Dermis microvascular lymphatic vessel endothelial cell (primary cell): ENCODE results near the gene ADAM8. TPM values are rescaled to one million over a fixed set of nuclear protein-coding genes. Genes with fewer than 3 reads are reported as not detected.

Experiments
- DNase-seq, 2 donors: peaks; one replicate each; pipeline versions ENCODE4 v3.0.0 to v3.0.0-alpha.2; 2010; ENCODE audit warnings: low read depth in 2 of 2
- total RNA-seq: library from RNA; depleted of rRNA; stranded (reverse); fragments of >200 nt; gene quantifications from 2 replicates; pipeline ENCODE4 v1.2.1, GENCODE V29; 2014

Gene ADAM8
- total RNA-seq, 1 donor from 2014 or later, result 0.13 TPM

DNA sequence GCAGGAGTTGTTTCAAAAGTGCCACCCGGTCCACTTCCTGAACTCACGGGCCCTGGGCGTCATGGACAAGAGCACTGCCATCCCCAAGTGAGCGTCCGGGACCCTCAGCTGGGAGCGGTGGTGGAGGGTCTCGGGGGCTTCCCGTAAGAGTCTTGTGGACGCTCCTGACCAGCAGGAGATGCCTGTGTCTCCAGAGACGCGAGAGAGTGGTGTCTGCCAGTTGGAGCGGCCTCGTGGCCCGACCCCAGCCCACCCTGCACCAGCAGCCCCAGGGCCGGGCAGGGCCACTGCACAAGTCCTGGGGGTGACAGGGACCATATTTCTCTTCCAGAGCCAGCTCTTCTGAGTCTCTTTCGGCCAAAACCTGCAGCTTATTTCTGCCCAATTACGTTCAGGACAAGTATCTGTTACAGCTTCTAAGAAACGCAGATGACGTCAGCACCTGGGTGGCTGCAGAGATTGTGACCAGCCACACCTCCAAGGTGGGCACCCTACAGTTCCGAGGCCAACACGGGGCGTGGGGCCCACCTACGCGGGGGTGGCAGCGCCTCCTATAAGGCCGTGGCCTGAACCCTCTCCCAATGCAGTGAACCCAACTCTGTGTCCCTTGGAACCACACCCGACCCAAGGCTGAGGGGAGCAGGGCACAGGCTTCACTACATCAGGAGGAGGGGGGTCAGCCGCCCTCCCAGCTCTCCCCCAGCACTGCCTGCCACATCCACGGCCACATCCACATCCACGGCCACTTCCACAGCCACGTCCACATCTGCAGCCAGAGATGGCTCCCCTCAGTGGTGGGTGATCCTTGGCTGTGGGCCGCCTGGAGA, 62.8 kb downstream of the ADAM8 start:
- no peak for DNase-seq

DNA sequence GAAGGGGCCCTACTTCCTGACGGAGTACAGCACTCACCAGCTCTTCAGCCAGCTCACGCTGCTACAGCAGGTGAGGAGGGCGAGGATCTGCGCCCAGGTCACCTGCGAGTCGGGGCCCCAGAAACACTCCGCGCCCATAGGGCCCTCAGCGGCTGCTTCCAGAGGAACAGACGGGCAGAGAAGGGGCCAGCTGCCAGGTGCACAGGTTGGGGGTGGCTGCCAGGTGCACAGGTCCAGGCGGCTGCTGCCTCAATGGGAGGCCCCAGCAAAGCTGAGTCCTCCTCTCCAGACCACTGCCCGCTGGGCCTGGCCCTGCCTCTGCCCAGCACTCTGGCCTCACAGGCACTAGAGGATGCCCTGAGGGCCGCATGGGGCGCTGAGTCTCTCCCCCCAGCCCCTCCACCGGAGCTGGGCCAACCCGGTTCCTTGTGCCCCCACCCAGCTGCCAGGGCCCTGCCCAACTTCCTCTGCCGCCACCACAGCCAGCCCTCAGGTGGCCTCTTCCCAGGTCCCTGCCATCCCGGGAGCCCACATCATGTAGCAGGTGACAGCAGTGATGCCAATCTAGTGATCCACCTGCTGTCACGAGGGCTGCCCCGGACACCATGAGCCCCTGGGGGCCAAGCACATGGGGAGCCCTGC, 63.7 kb downstream of the ADAM8 start:
- no peak for DNase-seq

Other genes with a start within 250 kb of the ADAM8 start
- not detected in 2 replicates for gene ADGRA1, start 188.9 kb downstream of the ADAM8 start, total RNA-seq
- under 0.01 TPM in 1 of 2 replicates, not detected in the other for gene KNDC1, start 116.6 kb downstream of the ADAM8 start, total RNA-seq
- not detected in 2 replicates for gene UTF1, start 46.7 kb downstream of the ADAM8 start, total RNA-seq
- not detected in 2 replicates for gene VENTX, start 39.0 kb downstream of the ADAM8 start, total RNA-seq
- gene TUBGCP2, start 32.0 kb upstream of the ADAM8 start, total RNA-seq, result 29.5 and 44.8 TPM in 2 replicates
- gene ZNF511, start 32.0 kb upstream of the ADAM8 start, total RNA-seq, result 21.5 and 23.7 TPM in 2 replicates
- gene CALY, start 60.0 kb upstream of the ADAM8 start, total RNA-seq, result not detected in 2 replicates
- not detected in 2 replicates for gene PRAP1, start 70.5 kb upstream of the ADAM8 start, total RNA-seq
- gene FUOM, start 81.2 kb upstream of the ADAM8 start, total RNA-seq, result 23.4 and 24.0 TPM in 2 replicates
- 72.3 and 75.7 TPM in 2 replicates for gene ECHS1, start 96.5 kb upstream of the ADAM8 start, total RNA-seq
- gene PAOX, start 102.4 kb upstream of the ADAM8 start, total RNA-seq, result 3.1 and 6.6 TPM in 2 replicates
- 37.1 and 43.2 TPM in 2 replicates for gene MTG1, start 117.3 kb upstream of the ADAM8 start, total RNA-seq
- gene SPRN, start 147.8 kb upstream of the ADAM8 start, total RNA-seq, result not detected in 2 replicates
- gene SCART1, start 177.1 kb upstream of the ADAM8 start, total RNA-seq, result 0.26 and 0.76 TPM in 2 replicates